Heart right ventricle (tissue), 16 donors: ENCODE data around the gene GAA. TPM values are rescaled to one million over a fixed set of nuclear protein-coding genes. Genes with fewer than 3 reads are reported as not detected.

Experiments used
- ATAC-seq, 8 donors: fragments of 200-7000 bp; cut with Tn5 transposase; one replicate each; pipeline ENCODE4 v1.9.1; 2020; ENCODE audit warnings: mild to moderate bottlenecking in 8 of 8, moderate library complexity in 8 of 8, moderate number of reproducible peaks in 1 of 8
- DNase-seq, 2 donors: peaks; one replicate each; pipeline ENCODE4 v3.0.0-alpha.2; 2020
- H3K27ac ChIP-seq, 10 donors: fragments of 200-600 bp; sonication (generic) in 2 of 10; one replicate each; pipeline versions ENCODE4 v1.5.0 to v1.8.0; 2020 to 2022; ENCODE audit warnings: mild to moderate bottlenecking in 3 of 10
- H3K27me3 ChIP-seq, 7 donors: fragments of 200-600 bp; one replicate each; pipeline ENCODE4 v1.8.0; 2021 to 2022; ENCODE audit warnings: mild to moderate bottlenecking in 2 of 7
- H3K36me3 ChIP-seq, 9 donors: fragments of 200-600 bp; sonication (generic) in 1 of 9; one replicate each; pipeline versions ENCODE4 v1.5.0 to v1.8.0; 2020 to 2022; ENCODE audit warnings: mild to moderate bottlenecking in 2 of 9
- H3K4me1 ChIP-seq, 9 donors: fragments of 200-600 bp; sonication (generic) in 1 of 9; one replicate each; pipeline versions ENCODE4 v1.5.0 to v1.8.0; 2020 to 2022; ENCODE audit warnings: mild to moderate bottlenecking in 4 of 9
- H3K4me3 ChIP-seq, 10 donors: fragments of 200-600 bp; sonication (generic) in 2 of 10; one replicate each; pipeline versions ENCODE4 v1.5.0 to v1.8.0; 2020 to 2022; ENCODE audit warnings: mild to moderate bottlenecking in 7 of 10, moderate library complexity in 2 of 10
- H3K9me3 ChIP-seq, 11 donors: fragments of 200-600 bp in 10 of 11; sonication (generic) in 2 of 11; one replicate each; pipeline versions ENCODE4 v1.5.0 to v1.8.0; 2013 to 2022; ENCODE audit warnings: mild to moderate bottlenecking in 2 of 11, control low read depth in 1 of 11, moderate library complexity in 1 of 11
- CTCF ChIP-seq, 9 donors: fragments of 200-600 bp; sonication (generic) in 2 of 9; IDR thresholded peaks; one replicate each; pipeline versions ENCODE4 v1.5.0 to v1.8.0; 2021 to 2022; ENCODE audit warnings: antibody characterized with exemption in 9 of 9, mild to moderate bottlenecking in 5 of 9, moderate library complexity in 1 of 9
- WGBS, 2 donors: extraction: QIAGEN DNeasy Blood & Tissue Kit; methylation state at CpG; one replicate each; pipeline ENCODE4 v1.1.7; 2013; ENCODE audit warnings: inconsistent platforms in 1 of 2; 5-methylcytosine and 5-hydroxymethylcytosine counted together
- intact Hi-C, 10 donors: fragments of 100-400 bp; cut with DNase I; formaldehyde crosslinking; loops; one replicate each; pipeline versions ENCODE4 v1.11.1 to v1.14.2; 2022
- polyA plus RNA-seq, 2 donors: library from polyadenylated mRNA; stranded (reverse); fragments of 200-250 nt; gene quantifications; one replicate each; pipeline ENCODE4 v1.2.3, GENCODE V29; 2013
- total RNA-seq, 10 donors: library from RNA; stranded (reverse); fragmentation: NEBNext Ultra II Directional in 3 of 10; extraction: Animal tissue kit (Norgen Biotek cat#: 25700) in 3 of 10; gene quantifications; one replicate each; pipeline versions ENCODE4 v1.2.1 to v1.2.4, GENCODE V29; 2021 to 2023
- donor health status: Arrhythmogenic right ventricular cardiomyopathy.
- donor health status: ischemic (EF 13 %, LVEDD 7.1; RV severe dilation, severe dysfunction).
- donor health status: healthy with polysubstance abuse.
- donor health status: DM: no; HTN: yes; CAD: no.
- donor health status: DM: no; HTN: no; CAD: no.
- donor health status: ischemic (EF 25% LVEDD 6.9; RV normal size, moderate dysfunction).
- donor health status: ischemic (EF 25% LVEDD 5.7; RV mildly dilated, moderate dysfunction).
- donor health status: healthy.
- donor health status: DM: yes; HTN: yes; CAD: no.
- donor health status: Ischemic cardiomyopathy.
- donor health status: ischemic (EF 35%, LVEDD 5.7; RV mildly dilated, moderate dysfunction).
- donor health status: nonischemic (EF 11% LVEDD 7.7; RV severe dilation, severe dysfunction).
- donor health status: DM: yes; HTN: yes; CAD: no.
- donor health status: PGD.
- donor health status: ischemic (EF 29% LVEDD 5.4; RV normal size, mild dysfunction).
- donor health status: nonischemic (EF 23%, LVEDD 6.1; RV moderate dilation, normal function).

GAA gene
- total and polyA plus RNA-seq, 12 donors = 26.4 to 67.7 (median 49.6) TPM

- WGBS, 2 donors = 91 to 93% methylated on average over 31 of the region's 31 CpGs
- H3K36me3 ChIP-seq = peaks cover 0 to 28% (median 0%) of the 10 kb centered on the region in 9 donors
- H3K27me3 ChIP-seq = no peaks in the 10 kb centered on the region
- peak in 2 of 8 donors; percentile 7 to 44 for ATAC-seq
- no peaks in the 10 kb centered on the region for H3K4me1 ChIP-seq
- H3K4me3 ChIP-seq = no peak overlapping the region
- no peak for TF ChIP-seq CTCF (IDR thresholded peaks at IDR 0.05)
- DNase-seq = no peak
- H3K9me3 ChIP-seq = peaks cover 0 to 8% (median 0%) of the 10 kb centered on the region in 11 donors
- intact Hi-C loops = no loop called here
- H3K27ac ChIP-seq = no peak overlapping the region
Observed at GRCh38 chr17:80117491-80118401, 16.4 kb downstream of the GAA start.

DNA sequence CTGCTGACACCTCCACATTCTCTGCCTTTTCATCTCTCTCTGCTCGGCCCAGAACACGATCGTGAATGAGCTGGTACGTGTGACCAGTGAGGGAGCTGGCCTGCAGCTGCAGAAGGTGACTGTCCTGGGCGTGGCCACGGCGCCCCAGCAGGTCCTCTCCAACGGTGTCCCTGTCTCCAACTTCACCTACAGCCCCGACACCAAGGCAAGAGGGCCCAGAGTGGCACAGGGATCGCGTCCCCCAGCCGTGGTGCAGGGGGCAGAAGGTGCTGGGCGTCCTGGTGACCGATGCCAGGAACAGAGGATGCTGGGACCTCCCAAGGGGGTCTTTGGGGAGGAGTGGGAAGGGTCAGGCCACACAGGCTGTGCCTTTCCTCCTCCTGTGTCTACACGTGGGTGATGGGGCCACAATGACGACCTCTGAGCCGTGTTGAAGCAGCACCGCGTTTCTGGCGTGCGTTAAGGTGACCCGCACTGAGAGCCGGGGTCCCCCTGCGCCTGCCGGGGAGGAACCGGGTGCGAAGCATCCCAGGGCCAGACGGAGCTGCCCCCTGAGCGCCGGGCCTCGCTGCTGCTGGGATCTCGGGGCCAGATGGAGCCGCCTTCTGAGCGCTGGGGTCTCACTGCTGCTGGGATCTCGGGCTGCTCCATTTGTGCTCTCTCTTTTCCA is 17.4 kb downstream of the GAA start:
- ATAC-seq (peak in 1 of 8 donors; percentile 40), DNase-seq (no peak)
- Histone ChIP-seq H3K9me3 (peaks cover 0 to 8% (median 0%) of the 10 kb centered on the region in 11 donors), H3K4me3 (no peak overlapping the region), H3K27me3 (no peaks in the 10 kb centered on the region), H3K4me1 (no peaks in the 10 kb centered on the region), H3K36me3 (peaks cover 0 to 21% (median 0%) of the 10 kb centered on the region in 9 donors), H3K27ac (no peak overlapping the region)
- TF ChIP-seq CTCF (IDR thresholded peaks at IDR 0.05) = no peak
- WGBS, 2 donors = 91 to 92% methylated on average over 35 of the region's 35 CpGs
- intact Hi-C loops = no loop called here

GRCh38 chr17:80119271-80119791 is 17.9 kb downstream of the GAA start:
- H3K36me3 ChIP-seq = peaks cover 0 to 21% (median 0%) of the 10 kb centered on the region in 9 donors
- no peak overlapping the region for H3K27ac ChIP-seq
- peaks cover 0 to 8% (median 0%) of the 10 kb centered on the region in 11 donors for H3K9me3 ChIP-seq
- no peak overlapping the region for H3K4me3 ChIP-seq
- ATAC-seq (no peak), DNase-seq (no peak)
- no peak for TF ChIP-seq CTCF (IDR thresholded peaks at IDR 0.05)
- no peaks in the 10 kb centered on the region for H3K27me3 ChIP-seq
- intact Hi-C loops = no loop called here
- 93 to 94% methylated on average over 24 of the region's 24 CpGs for WGBS, 2 donors
- H3K4me1 ChIP-seq = no peaks in the 10 kb centered on the region

- H3K27me3 ChIP-seq = peaks cover 0 to 3% (median 0%) of the 10 kb centered on the region in 7 donors
- intact Hi-C loops = loop anchor here in 1 of 10 donors (5.0 kb wide), 1 partner anchor 997 kb away; no protein-coding TSS in a partner anchor
- WGBS, 2 donors = 87 to 90% methylated on average over 9 of the region's 9 CpGs
- peaks cover 0 to 21% (median 0%) of the 10 kb centered on the region in 9 donors for H3K36me3 ChIP-seq
- peaks cover 0 to 5% (median 0%) of the 10 kb centered on the region in 11 donors for H3K9me3 ChIP-seq
- H3K4me3 ChIP-seq = no peak overlapping the region
- no peak for DNase-seq
- no peak for ATAC-seq
- H3K27ac ChIP-seq = no peak overlapping the region
- TF ChIP-seq CTCF (IDR thresholded peaks at IDR 0.05) = no peak
- no peaks in the 10 kb centered on the region for H3K4me1 ChIP-seq
Observed at GRCh38 chr17:80119839-80120238, 18.5 kb downstream of the GAA start.
